Glutamatergic neuron (in vitro differentiated cells): ENCODE results near the gene CTAGE4. TPM values are rescaled to one million over a fixed set of nuclear protein-coding genes. Genes with fewer than 3 reads are reported as not detected.
"Not testable (repeated sequence)": the region's sequence is repeated elsewhere in the genome, so short reads cannot be mapped to it uniquely, and the experiment has no call there.

Source experiments
- DNase-seq: peaks from one replicate; pipeline ENCODE4 v3.0.0; 2022
- H3K27ac Mint-ChIP-seq: one replicate; pipeline ENCODE4 v1.8.0; 2020; ENCODE audit warnings: mild to moderate bottlenecking, mixed read lengths, inconsistent platforms; ENCODE audit not compliant: unreplicated experiment
- H3K27me3 Mint-ChIP-seq: one replicate; pipeline ENCODE4 v1.8.0; 2020; ENCODE audit warnings: mild to moderate bottlenecking, moderate library complexity, mixed read lengths, inconsistent platforms; ENCODE audit not compliant: unreplicated experiment
- H3K36me3 Mint-ChIP-seq: one replicate; pipeline ENCODE4 v1.8.0; 2020; ENCODE audit warnings: mild to moderate bottlenecking, mixed read lengths, inconsistent platforms; ENCODE audit not compliant: unreplicated experiment
- H3K4me1 Mint-ChIP-seq: one replicate; pipeline ENCODE4 v1.8.0; 2020; ENCODE audit warnings: mild to moderate bottlenecking, low read depth, mixed read lengths, inconsistent platforms; ENCODE audit not compliant: unreplicated experiment
- H3K4me3 Mint-ChIP-seq: one replicate; pipeline ENCODE4 v1.8.0; 2020; ENCODE audit warnings: mild to moderate bottlenecking, mixed read lengths, inconsistent platforms; ENCODE audit not compliant: unreplicated experiment
- H3K9me3 Mint-ChIP-seq: one replicate; pipeline ENCODE4 v1.8.0; 2020; ENCODE audit warnings: mild to moderate bottlenecking, moderate library complexity, mixed read lengths, inconsistent platforms; ENCODE audit not compliant: unreplicated experiment
- total RNA-seq: library from RNA; stranded (reverse); fragmentation: NEBNext Ultra II Directional; extraction: Animal tissue kit (Norgen Biotek cat#: 25700); gene quantifications from one replicate; pipeline ENCODE4 v1.2.1, GENCODE V29; 2021; ENCODE audit not compliant: unreplicated experiment
- TF ChIP-seq, protein P1 (sequence below): fragments of 200-600 bp; sonication (generic); IDR thresholded peaks from one replicate; pipeline ENCODE4 v1.5.0; 2021; ENCODE audit not compliant: partially characterized antibody, unreplicated experiment

The CTAGE4 gene
- total RNA-seq, 1 donor from 2014 or later = 0.17 TPM

DNA sequence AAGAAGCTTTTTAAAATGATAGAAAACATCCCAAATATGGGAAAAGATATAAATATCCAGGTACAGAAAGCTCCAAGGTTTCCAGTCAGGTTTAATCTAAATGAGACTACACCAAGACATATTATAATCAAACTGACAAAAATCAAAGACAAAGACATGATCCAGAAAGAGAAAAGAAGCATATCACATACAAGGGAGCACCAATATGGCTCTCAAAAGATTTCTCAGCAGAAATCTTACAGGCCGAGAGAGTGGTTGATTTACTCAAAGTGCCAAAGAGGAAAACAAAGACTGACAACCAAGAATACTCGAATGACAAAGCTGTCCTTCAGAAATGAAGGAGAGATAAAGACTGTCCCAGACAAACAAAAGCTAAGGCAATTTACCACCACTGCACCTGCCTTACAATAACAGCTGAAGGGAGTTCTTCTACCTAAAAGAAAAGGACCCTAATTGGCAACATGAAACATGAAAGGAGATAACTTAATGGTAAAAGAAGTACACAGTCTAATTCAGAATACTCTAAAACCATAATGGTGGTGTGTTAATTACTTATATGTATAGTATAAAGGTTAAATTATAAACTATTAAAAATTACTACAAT, 34.9 kb upstream of the CTAGE4 start:
- Mint-ChIP-seq H3K36me3 (peaks cover 11% of the 10 kb centered on the region), H3K4me1 (no peaks in the 10 kb centered on the region), H3K27ac (no peak overlapping the region), H3K4me3 (no peak overlapping the region), H3K27me3 (no peaks in the 10 kb centered on the region), H3K9me3 (no peaks in the 10 kb centered on the region)
- TF ChIP-seq, protein P1, sequence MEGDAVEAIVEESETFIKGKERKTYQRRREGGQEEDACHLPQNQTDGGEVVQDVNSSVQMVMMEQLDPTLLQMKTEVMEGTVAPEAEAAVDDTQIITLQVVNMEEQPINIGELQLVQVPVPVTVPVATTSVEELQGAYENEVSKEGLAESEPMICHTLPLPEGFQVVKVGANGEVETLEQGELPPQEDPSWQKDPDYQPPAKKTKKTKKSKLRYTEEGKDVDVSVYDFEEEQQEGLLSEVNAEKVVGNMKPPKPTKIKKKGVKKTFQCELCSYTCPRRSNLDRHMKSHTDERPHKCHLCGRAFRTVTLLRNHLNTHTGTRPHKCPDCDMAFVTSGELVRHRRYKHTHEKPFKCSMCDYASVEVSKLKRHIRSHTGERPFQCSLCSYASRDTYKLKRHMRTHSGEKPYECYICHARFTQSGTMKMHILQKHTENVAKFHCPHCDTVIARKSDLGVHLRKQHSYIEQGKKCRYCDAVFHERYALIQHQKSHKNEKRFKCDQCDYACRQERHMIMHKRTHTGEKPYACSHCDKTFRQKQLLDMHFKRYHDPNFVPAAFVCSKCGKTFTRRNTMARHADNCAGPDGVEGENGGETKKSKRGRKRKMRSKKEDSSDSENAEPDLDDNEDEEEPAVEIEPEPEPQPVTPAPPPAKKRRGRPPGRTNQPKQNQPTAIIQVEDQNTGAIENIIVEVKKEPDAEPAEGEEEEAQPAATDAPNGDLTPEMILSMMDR = no peak
- no peak for DNase-seq

GRCh38 chr7:144158861-144159260, 24.4 kb upstream of the CTAGE4 start:
- H3K27me3 Mint-ChIP-seq = no peaks in the 10 kb centered on the region
- no peaks in the 10 kb centered on the region for H3K36me3 Mint-ChIP-seq
- H3K4me3 Mint-ChIP-seq = no peak overlapping the region
- no peaks in the 10 kb centered on the region for H3K9me3 Mint-ChIP-seq
- no peak for DNase-seq
- H3K27ac Mint-ChIP-seq = no peak overlapping the region
- H3K4me1 Mint-ChIP-seq = no peaks in the 10 kb centered on the region
- TF ChIP-seq, protein P1 = no peak

DNA sequence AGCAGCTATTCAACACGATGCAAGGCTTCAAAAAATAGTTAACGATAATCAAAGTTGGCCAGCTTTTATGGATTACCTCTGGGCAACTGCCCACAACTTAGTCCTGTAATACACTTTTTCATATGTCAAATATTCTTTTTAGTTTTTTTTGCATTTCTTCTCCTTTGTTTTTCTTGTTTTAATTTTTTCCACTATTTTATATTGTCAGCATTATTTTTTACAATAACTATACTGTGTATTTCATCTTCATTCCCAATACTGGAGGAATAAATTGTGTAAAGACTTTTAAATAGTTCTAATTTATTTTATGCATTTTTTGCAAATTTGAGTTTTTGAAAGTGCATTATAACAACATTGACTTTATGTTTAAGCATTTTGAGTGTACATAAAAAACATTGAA, 18.5 kb upstream of the CTAGE4 start:
- Mint-ChIP-seq H3K4me1 (no peaks in the 10 kb centered on the region), H3K27ac (no peak overlapping the region), H3K4me3 (no peak overlapping the region), H3K36me3 (no peaks in the 10 kb centered on the region), H3K9me3 (peaks cover 2% of the 10 kb centered on the region), H3K27me3 (no peaks in the 10 kb centered on the region)
- TF ChIP-seq, protein P1 = no peak
- DNase-seq = no peak

DNA sequence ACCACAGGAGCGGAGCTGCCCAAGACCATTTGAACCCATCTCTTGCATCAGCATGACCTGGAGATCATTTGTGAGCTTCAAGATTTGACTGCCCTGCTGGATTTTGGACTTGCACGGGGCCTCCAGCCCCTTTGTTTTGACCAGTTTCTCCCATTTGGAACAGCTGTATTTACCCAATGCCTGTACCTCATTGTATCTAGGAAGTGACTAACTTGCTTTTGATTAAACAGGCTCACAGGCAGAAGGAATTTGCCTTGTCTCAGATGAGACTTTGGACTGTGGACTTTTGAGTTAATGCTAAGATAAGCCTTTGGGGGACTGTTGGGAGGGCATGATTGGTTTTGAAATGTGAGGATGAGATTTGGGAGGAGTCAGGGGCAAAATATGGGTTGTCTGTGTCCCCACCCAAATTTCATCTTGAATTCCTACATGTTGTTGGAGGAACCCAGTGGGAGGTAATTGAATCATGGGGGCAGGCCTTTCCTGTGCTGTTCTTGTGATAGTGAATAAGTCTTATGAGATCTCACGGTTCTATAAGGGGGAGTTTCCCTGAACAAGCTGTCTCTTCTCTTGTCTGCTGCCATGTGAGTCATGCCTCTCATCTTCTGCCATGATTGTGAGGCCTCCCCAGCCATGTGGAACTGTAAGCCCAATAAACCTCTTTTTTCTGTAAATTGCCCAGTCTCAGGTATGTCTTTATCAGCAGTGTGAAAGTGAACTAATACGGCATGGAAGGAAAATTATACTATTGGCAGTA, 11.5 kb upstream of the CTAGE4 start:
- not testable (repeated sequence) for DNase-seq, H3K27me3 Mint-ChIP-seq, H3K27ac Mint-ChIP-seq, H3K36me3 Mint-ChIP-seq, H3K4me1 Mint-ChIP-seq, H3K4me3 Mint-ChIP-seq, H3K9me3 Mint-ChIP-seq

- no peaks in the 10 kb centered on the region for H3K4me1 Mint-ChIP-seq
- TF ChIP-seq, protein P1 = no peak
- no peak overlapping the region for H3K27ac Mint-ChIP-seq
- DNase-seq = no peak
- H3K27me3 Mint-ChIP-seq = peaks cover 2% of the 10 kb centered on the region
- H3K9me3 Mint-ChIP-seq = no peaks in the 10 kb centered on the region
- H3K36me3 Mint-ChIP-seq = peaks cover 5% of the 10 kb centered on the region
- no peak overlapping the region for H3K4me3 Mint-ChIP-seq
Measured at GRCh38 chr7:144174613-144175012, 8.7 kb upstream of the CTAGE4 start.
